GM18526 (cell line): Measurements from ENCODE around the gene DIDO1.
A peak's percentile ranks its signal among the peaks of the same experiment; 100 is the strongest.

Experiments
- POLR2A ChIP-seq: IDR thresholded peaks from 3 replicates; pipeline ENCODE4 v1.6.1; 2011; ENCODE audit not compliant: insufficient read length; ENCODE audit errors: extremely low read depth

DIDO1 gene

DNA sequence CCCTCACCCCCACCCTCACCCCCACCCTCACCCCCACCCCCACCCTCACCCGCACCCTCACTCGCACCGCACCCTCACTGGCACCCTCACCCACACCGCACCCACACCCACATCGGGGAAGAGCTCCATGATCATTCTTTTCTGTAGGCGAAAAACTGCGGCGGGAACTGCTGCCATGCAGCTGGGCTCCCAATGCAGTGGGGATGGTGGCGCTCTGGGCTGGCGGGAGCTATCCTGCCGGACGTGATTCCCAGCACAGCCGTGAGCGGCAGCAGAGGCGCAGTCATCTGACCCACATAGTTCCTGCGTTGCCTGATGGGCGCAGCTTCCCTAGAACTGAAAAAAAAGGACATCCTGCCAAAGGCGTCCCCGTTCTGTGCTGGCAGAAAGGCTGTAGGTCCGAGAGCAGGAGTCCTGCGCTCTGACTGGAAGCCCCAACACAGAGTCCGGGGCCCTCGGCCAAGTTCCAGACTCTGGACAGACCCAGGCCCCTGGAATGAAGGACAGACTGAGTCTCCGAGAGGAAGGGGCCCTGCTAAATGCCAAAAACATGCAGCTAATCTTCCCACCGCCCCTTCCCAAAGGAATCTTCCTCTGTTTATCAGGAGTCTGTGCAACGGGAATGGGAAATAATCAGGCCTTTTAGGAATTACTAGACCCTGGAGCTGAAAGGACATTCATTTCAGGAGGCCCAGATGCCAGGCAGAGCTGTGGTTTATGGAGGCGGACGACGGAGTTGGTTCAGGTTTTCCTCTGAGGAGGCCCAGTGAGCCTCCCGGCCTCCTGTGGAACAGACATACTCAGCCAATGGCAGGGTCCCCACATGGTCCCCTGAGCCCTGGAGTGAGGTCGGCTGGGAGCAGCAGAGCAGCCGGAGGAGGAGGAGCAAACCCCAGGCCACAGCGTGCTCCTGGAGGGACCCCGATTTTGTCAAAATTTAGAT lies 50.6 kb downstream of the DIDO1 start:
- no peak for TF ChIP-seq POLR2A

DNA sequence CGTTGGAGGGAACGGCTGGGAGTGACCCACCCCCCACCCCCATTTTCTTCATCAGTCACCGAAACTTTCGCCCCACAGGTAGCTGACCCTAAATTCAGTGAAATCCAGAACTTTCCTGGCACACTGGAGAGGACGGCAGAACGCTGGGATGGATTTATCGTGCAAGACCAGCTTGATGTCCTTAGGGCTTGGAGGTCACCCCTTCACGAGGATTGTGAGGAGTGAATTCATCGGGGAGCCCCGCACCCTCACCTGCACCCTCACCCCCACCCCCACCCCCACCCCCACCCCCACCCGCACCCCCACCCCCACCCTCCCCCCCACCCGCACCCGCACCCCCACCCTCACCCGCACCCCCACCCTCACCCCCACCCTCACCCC lies 51.4 kb downstream of the DIDO1 start:
- no peak for TF ChIP-seq POLR2A

DNA sequence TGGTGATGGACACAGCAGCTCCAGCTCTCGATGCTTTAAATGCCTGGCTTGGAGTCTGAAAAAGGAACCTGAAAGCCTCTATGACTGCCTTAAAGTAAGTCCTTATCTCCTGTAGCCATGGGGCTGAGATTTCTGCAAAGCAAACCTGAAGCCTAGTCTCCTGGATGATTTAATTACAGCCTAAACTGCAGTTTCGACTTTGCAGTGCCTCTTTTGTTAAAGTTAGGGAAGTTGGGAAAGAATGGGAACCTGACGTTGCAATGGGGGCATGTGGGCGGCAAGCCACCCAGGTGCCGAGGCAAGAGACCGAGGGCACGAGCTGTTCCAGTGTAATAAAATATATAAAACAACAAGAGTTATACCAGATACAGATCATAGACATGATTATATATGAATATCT lies 53.0 kb downstream of the DIDO1 start:
- no peak for TF ChIP-seq POLR2A

DNA sequence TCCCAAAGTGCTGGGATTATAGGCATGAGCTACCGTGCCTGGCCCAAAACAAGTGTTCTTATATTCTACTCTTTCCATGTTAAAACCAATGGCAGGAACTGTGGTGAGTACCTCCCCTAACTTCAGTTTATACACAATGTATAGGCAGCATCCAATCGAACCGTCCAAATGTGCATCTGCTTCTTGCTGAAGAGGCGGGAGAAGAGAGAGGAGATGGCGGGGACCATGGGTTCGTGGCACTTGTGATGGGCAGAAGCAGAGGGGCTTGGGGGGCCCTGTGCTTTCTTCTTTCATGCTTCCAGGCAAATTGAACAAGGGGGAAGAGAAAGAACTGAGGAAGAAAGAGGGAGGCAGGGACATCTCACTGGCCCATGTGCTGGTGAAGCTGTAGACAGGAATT lies 53.4 kb downstream of the DIDO1 start:
- TF ChIP-seq POLR2A, result no peak

DNA sequence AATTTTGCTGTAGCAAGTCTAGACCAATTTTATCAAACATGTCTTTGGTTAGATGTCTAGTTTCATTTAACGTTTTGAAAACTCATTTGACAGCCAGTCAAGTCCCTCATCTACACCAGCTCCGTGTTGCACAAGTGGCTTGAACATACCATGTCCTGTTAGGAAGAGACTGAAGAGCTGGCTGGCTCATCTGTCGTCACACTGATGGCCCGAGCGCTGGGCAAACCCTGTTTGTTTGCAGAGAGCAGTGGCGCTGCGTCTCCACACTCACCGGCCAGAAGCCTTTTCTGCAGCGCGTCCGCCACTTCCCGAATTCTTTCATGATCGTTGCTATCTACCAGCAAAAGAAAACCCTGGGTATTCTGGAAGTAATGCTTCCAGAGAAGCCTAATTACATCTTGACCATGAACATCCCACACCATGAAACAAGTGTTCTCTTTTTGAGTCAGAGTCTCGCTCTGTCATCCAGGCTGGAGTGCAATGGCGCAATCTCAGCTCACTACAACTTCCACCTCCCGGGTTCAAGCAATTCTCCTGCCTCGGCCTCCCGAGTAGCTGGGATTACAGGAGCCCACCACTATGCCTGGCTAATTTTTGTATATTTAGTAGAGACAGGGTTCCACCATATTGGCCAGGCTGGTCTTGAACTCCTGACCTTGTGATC lies 54.0 kb downstream of the DIDO1 start:
- no peak for TF ChIP-seq POLR2A

DNA sequence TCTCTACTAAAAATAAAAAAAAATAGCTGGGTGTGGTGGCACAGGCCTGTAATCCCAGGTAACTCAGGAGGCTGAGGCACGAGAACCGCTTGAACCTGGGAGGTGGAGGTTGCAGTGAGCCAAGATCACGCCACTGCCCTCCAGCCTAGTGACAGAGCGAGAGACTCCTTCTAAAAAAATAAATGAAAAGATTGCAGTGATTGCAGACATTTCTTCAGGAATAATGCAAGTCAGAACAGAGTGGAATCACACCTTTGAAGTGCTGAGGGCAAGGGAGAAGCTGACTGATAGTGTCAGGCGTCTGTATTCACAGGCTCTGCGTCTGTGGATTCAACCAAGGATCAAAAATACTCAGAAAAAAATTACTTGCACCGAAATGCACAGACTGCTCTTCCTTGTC lies 62.1 kb downstream of the DIDO1 start:
- no peak for TF ChIP-seq POLR2A

DNA sequence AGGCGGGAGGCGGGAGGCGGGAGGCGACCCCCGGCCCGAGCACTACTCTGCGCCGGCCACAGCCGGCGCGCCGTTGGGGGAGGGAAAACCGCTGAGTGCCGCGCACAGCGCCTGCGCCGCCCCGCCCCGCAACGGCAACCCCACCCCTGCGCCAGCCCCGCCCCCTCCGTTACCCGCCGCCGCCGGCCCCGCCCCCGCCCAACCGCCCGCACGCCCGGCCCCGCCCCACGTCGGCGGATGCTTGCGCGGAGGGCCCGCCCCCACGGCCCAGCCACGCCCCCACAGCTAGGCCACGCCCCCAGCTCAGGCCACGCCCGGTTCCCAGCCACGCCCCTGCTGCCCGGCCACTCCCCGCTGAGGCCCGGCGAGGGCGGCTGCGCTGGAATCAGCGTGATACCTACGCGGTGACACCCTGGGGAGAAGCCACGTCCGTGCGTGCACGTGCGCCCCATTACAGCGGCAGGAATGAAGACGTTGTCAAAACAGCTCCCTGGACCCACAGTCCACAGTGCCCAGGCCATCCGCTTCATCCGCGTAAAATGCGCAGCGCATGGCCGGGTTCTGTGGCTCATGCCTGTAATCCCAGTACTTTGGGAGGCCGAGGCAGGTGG lies 64.5 kb downstream of the DIDO1 start, which contains the start of gene TCFL5:
TCFL5 (minus strand) TSS at position 97 of the 611 bp plus-strand sequence. CDS start 152 bp downstream, outside the sequence.
- peak; percentile 30 for TF ChIP-seq POLR2A

DNA sequence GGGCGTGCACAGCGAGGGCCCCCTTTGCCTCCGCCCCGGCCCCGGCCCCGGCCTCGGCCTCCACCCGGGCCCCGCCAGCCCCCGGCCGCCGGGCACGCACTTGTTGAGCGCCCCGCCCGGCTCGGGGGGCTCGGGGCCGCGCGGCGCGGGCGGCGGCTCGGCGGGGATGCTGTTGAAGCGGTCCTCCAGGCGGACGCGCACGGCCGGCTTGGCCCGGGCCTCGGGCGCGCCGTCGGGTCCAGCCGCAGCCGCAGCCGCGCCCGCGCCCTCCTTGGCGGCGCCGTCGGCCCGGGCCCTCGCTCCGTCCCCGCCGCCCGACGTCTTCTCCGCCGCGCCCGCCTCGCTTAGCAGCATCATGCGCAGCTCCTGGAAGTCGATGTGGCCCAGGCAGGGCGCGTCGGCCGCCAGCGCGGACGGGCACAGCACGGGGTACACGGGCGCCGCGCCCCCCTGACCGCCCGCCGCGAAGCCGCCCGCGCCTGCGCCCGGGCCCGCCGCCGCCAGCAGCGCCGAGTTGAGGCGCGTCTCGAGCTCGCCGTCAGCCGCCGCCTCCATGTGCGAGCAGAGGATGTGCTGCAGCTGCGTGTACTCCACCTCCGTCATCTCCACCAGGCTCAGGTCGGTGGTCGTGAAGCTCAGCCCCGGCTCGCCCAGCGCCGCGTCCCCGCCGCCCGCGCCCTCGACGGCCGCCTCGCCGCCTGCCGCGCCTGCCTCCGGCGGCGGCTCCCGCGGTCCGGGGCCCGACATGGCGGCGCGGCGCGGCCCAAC lies 65.2 kb downstream of the DIDO1 start:
- TF ChIP-seq POLR2A, result no peak

DNA sequence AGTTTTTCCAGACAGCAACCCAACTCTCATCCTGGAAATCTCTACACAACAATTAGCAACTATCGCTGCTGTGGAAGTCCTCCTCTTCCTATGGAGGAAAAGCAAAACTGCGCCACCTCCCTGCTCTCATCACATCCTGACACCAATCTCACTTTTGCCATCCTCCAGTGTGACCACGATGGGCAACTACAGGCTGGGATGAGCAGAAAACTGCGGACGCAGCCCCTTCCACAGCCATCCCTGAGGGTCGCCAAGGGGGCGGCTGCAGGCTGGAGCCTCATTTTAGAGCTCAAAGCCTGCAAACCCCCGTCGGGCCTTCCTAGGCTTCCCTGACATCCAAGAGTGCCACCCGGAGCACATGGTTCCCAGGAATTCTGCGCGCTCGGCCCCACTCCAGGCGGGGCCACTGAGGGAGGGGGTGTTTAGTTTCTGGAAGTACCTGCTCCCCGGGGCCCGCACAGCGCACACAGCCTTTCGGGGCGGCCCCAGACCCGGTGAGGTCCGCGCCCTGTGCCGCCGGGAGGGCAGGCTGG lies 65.8 kb downstream of the DIDO1 start:
- no peak for TF ChIP-seq POLR2A

DNA sequence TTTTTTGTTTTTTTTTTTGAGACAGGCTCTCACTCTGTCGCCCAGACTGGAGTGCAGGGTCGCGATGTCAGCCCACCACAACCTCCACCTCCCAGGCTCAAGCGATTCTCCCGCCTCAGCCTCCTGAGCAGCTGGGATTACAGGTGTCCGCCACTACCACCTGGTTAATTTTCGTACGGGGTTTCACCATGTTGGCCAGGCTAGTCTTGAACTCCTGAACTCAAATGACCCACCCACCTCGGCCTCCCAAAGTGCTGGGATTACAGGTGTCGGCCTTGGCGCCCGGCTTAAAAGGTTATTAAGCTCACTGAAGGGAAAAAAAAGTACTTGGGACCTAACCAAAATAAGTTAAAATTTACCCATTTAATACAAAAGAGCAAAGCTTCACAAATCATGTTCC lies 66.6 kb downstream of the DIDO1 start:
- TF ChIP-seq POLR2A, result no peak

DNA sequence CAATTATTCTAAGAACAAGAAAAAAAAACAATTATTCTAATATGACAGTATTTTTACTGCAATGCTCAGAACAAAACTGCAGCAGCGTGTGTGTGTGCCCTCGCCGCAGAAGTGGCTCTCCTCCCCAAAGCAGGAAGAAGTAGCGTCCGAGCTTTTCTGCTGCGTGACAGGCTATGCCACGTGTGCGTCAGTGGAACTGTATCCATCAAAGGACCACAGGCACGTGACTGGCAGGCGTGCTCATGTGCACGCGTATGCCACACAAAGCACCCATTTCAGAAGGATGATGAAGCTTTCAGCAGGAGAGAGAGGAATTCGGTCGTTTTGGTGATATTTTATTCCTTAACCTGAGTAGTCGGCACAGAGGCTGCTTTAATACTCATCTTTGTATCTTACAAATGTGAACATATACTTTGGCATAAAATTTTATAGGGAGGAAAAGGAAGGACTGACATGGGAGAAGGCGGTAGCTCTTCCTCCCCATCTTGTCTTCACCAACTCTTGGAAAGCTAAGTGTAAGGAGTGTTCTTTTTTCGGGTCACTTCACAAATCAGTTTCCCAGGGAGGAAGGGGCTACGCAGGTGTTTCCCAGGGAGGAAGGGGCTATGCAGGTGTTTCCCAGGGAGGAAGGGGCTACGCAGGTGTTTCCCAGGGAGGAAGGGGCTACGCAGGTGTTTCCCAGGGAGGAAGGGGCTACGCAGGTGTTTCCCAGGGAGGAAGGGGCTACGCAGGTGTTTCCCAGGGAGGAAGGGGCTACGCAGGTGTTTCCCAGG lies 68.1 kb downstream of the DIDO1 start:
- no peak for TF ChIP-seq POLR2A

DNA sequence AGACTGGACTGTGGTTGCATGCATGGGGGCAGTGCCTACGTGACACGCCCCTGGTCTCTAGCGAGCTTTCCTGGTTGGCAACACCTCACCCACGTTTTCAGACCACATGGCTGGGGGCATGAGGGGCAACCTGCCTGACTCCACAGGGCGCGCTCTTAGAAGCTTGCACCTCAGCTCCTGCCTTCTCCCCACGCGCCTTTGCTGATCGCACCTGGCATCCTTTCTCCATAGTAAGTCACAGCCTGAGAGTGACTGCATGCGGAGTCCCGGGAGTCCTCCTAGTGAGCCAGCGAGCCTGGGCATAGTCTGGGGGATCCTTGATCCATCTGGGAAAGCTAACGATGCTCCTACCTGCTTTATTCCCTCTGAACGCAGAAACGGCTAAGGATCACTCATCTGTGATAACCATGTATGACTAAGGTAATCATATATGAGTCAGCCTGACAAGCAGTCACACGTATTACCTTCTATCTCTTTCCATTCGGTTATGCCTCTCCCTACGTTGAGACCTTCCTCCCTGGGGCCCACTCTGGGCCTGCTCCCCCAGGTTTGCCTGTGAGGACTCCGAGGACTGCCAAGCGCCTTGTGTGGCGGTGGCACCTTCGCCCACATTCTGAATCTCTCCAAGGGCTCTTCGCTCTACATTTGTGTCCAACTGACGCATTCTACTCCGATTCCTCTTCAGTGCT lies 69.2 kb downstream of the DIDO1 start:
- no peak for TF ChIP-seq POLR2A

DNA sequence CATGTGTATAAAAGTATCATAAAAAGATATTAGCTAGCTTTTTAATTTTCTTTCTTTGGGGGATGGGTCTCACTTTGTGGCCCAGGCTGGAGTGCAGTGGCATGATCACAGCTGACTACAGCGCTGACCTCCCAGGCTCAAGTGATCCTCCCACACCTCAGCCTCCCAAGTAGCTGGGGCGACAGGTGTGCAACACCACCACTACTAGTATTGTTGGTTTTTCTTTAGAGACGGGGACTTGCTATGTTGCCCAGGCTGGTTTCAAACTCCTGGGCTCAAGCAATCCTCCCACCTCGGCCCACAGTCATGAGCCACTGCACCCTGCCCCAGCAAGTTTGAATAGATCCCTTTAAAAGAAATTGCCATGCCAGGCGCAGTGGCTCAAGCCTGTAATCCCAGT lies 71.2 kb downstream of the DIDO1 start:
- no peak for TF ChIP-seq POLR2A

DNA sequence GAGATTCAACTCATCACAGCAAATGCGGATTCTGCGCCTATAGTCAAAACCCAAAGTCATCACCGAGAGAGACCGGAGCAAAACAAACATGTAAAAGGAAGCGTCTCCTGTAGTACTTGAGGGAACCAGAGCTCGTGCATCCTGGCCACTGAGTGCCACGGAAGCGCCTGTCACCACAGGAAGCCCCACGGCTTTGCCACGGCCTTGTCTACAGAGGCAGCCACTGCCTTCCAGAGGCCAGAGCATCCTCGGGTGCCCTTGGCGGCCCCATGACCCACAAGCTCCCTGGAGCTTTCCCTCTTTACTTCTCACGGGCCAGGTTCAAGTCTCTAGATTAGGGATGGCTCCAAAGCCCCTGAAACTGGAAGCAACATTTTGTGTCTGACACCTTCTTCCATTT lies 72.2 kb downstream of the DIDO1 start:
- no peak for TF ChIP-seq POLR2A
